Umbilical cord (tissue), 2 donors: ENCODE results near the gene ACBD6. TPM values are rescaled to one million over a fixed set of nuclear protein-coding genes. Genes with fewer than 3 reads are reported as not detected.

ENCODE experiments used
- DNase-seq: peaks from one replicate; pipeline ENCODE4 v3.0.0-alpha.2; 2015; ENCODE audit warnings: low spot score
- total RNA-seq: library from RNA; depleted of rRNA; stranded (reverse); fragments of >200 nt; gene quantifications from one replicate; pipeline ENCODE4 v1.2.3, GENCODE V29; 2014; ENCODE audit warnings: low replicate concordance; ENCODE audit not compliant: insufficient read depth

ACBD6 gene
- total RNA-seq, 1 donor from 2014 or later, result 46.5 TPM

DNA sequence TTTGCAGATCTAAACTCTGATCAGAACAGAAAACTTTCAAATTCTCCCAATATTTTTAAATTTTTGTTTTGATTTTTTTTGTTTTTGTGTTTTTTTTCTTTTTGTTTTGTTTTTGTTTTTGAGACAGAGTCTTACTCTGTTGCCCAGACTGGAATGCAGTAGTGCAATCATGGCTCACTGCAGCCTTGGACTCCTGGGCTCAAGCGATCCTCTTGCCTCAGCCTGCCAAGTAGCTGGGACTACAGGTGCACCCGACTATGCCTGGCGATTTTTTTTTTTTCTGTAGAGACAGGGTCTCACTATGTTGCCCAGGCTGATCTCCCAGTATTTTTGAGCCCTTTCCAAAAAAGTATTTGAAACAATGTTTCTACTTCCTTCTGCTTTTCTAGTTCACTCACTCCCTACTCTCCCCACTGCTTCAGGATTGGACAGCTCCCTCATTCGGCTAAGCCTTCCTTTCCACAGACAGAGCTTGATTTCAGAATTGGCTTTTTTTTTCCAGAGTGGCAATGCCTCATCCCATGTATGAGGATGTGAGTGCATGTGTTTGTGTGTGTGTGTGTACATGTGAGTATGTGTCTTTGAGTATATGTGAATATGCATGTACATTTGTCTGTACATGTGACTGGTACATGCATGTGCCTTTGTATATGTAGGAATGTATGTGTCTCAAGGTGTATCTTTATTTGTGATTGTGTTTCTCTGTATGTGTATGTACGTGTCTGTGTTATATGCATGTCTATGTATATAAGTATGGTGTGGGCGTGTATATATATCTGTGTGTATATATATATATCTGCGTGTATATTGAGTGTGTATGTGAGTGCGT is 260.4 kb downstream of the ACBD6 start:
- no peak for DNase-seq

DNA sequence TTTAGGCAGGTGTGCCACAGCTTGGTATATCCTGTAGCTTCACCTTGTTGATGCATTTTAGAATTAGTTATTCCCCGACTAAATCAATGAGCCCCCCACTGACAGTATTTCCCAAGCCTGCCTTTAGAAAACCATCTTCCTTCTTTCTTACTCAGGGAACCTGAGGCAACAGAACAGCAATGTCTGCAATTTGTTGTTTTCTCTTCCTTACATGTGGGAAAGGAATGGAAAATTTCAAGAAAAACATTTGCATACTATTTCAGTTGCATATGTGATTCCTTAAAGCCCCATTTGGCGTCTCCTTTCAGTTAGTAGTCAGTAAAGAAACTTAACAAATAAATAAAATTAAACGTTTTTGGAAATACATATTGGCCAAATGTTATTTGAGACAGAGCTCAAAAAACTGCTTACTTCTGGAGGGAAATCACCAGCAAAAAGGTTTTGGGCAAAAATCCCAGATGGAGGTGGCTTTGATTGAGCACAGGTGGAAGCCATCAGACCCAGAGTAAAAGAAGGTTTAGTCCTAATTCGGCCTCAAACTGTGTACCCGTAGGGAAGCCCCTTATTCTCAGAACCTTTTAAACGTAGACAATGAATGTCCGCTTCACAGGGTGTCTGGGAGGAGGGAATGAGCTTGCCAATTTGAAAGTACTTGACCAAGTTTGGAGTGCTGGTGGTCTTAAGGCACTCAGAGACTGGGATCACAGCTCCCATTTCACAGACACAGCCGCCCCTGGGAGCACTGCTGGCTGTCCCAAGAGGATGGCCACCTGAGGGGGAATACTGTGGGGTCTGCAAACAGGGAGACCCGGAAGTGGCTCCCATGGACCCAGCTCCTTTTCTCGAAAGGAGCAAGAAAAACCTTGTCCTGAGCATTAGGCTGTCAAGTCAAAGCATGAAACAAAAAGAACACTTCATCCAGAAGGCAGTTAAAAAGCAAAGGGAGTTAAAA is 263.0 kb downstream of the ACBD6 start:
- DNase-seq, result no peak

DNA sequence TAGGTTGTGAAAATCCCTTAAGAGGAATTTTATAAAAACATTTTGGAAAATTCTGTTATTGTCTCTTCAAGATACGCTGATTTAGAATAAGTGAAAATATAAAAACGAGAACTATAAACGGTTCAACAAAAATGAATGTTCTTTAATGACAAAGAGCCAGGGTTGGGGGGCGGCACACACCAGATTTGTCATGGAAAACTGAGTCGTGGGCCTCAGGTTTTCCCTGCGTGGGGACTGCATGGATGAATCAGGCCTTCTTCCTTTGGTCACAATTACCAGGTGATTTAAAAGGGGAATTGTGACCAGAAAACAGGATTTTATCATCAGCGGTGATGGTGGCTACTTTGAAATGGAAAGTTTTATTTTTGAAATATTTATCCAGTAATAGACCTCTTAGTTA is 263.7 kb downstream of the ACBD6 start:
- DNase-seq, result no peak

Other genes with a start within 250 kb of the ACBD6 start
- 0.96 TPM for gene OVAAL, start 56.4 kb upstream of the ACBD6 start, total RNA-seq
- 11.6 TPM for gene XPR1, start 129.4 kb upstream of the ACBD6 start, total RNA-seq